GM19025 (cell line): ENCODE measurements around the gene LYPD6B.

Source experiments
- ATAC-seq: cut with Tn5 transposase; IDR thresholded peaks from one replicate; pipeline ENCODE4 v1.9.1; 2021; ENCODE audit warnings: mild to moderate bottlenecking, low read depth, moderate library complexity; ENCODE audit not compliant: unreplicated experiment

Gene LYPD6B

GRCh38 chr2:149101818-149102217 is 63.3 kb downstream of the LYPD6B start:
- ATAC-seq, result no peak

- ATAC-seq, result no peak
These were observed 64.7 kb downstream of the LYPD6B start for GRCh38 chr2:149103081-149103620.

GRCh38 chr2:149104221-149104620 is 65.7 kb downstream of the LYPD6B start:
- ATAC-seq, result no peak

GRCh38 chr2:149112068-149112467 is 73.6 kb downstream of the LYPD6B start:
- no peak for ATAC-seq

GRCh38 chr2:149112713-149113112 is 74.2 kb downstream of the LYPD6B start:
- no peak for ATAC-seq

- ATAC-seq, result no peak
These were observed 77.3 kb downstream of the LYPD6B start for GRCh38 chr2:149115781-149116180.

- ATAC-seq, result no peak
These were observed 80.9 kb downstream of the LYPD6B start for GRCh38 chr2:149119368-149119767.

- no peak for ATAC-seq
These were observed 84.0 kb downstream of the LYPD6B start for GRCh38 chr2:149122516-149122915.

GRCh38 chr2:149125031-149125725 is 86.7 kb downstream of the LYPD6B start:
- no peak for ATAC-seq

GRCh38 chr2:149129433-149129832 is 90.9 kb downstream of the LYPD6B start:
- ATAC-seq, result no peak

- no peak for ATAC-seq
These were observed 93.8 kb downstream of the LYPD6B start for GRCh38 chr2:149132339-149132738.

GRCh38 chr2:149132901-149133300 is 94.4 kb downstream of the LYPD6B start:
- ATAC-seq, result no peak

GRCh38 chr2:149134335-149134923 is 95.9 kb downstream of the LYPD6B start:
- ATAC-seq, result no peak

GRCh38 chr2:149136111-149136510 is 97.6 kb downstream of the LYPD6B start:
- no peak for ATAC-seq

GRCh38 chr2:149141046-149141445 is 102.5 kb downstream of the LYPD6B start:
- no peak for ATAC-seq

- no peak for ATAC-seq
These were observed 105.2 kb downstream of the LYPD6B start for GRCh38 chr2:149143734-149144133.

GRCh38 chr2:149145314-149146295 is 107.1 kb downstream of the LYPD6B start:
- ATAC-seq, result no peak

- no peak for ATAC-seq
These were observed 108.4 kb downstream of the LYPD6B start for GRCh38 chr2:149146876-149147275.

GRCh38 chr2:149148194-149149006 is 109.9 kb downstream of the LYPD6B start:
- ATAC-seq, result no peak

GRCh38 chr2:149149007-149149297 is 110.5 kb downstream of the LYPD6B start:
- ATAC-seq, result no peak
